NCI-H1694 treated with DMSO at 0.1 percent for 48 hours (cell line): ENCODE results near the gene ERBB2.

Experiments used
- DNase-seq: peaks from one replicate; lab custom pipeline; 2025; lab: John Stamatoyannopoulos, UW

Gene ERBB2

DNA sequence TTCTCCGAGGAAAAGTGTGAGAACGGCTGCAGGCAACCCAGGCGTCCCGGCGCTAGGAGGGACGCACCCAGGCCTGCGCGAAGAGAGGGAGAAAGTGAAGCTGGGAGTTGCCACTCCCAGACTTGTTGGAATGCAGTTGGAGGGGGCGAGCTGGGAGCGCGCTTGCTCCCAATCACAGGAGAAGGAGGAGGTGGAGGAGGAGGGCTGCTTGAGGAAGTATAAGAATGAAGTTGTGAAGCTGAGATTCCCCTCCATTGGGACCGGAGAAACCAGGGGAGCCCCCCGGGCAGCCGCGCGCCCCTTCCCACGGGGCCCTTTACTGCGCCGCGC lies at the start of gene ERBB2:
Gene ERBB2, plus strand, starts transcription at position 247 of the 330 bp plus-strand sequence. CDS start 175 bp downstream, outside the sequence.
- no peak for DNase-seq

GRCh38 chr17:39650121-39650579 lies 49.7 kb upstream of the ERBB2 start:
- DNase-seq: no peak

- DNase-seq: no peak
Observed at GRCh38 chr17:39651923-39652586, 47.8 kb upstream of the ERBB2 start.

DNA sequence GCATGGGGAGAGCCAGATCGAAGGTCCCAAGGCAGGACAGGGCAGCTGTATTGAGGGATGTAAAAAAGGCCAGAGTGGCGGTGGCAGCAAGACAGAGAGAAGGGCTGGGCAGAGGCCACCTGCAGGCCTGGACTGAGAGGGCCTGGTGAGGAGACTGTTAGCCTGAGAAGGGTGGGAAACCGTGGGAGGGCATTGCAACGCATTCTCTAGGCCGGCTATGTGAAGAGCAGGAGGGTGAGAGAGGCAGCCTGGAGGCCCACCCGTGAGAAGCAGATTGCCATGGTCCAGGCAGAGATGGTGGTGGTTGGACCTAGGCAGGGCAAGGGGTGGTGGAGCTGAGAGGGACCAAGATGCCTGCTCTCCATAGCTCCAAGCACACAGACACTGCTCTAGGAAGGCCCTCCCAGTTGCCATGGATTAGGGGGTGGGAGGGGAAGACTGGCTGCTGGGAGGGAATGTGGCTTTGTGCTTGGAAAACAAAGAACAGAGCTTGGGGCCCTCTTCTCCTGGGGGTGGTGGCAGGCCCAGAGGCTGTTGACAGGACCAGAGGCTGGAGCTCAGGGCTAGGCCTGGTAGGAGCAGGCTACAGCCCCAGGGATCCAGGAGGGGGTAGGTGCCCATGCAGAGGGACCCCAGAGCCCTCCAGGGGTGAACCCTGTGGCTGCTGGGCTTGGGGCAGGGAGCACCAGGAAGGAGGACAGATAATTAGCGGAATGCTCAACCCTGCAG lies 47.1 kb upstream of the ERBB2 start:
- DNase-seq: no peak

DNA sequence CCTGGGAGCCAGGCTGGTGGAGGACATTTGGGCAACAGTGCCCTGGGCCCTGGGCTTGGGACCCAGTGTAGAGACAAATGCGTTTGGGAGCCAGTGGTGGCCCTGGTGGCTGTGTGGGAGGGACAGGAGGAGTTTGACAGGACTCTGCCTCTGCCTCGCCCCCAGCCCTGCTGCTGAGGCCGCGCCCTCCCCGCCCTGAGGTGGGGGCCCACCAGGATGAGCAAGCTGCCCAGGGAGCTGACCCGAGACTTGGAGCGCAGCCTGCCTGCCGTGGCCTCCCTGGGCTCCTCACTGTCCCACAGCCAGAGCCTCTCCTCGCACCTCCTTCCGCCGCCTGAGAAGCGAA lies 46.6 kb upstream of the ERBB2 start:
- no peak for DNase-seq

- DNase-seq: peak; percentile 15
Observed at GRCh38 chr17:39653662-39654331, 46.1 kb upstream of the ERBB2 start.

GRCh38 chr17:39655105-39655504 lies 44.8 kb upstream of the ERBB2 start:
- DNase-seq: no peak

GRCh38 chr17:39658346-39658745 lies 41.5 kb upstream of the ERBB2 start:
- no peak for DNase-seq

DNA sequence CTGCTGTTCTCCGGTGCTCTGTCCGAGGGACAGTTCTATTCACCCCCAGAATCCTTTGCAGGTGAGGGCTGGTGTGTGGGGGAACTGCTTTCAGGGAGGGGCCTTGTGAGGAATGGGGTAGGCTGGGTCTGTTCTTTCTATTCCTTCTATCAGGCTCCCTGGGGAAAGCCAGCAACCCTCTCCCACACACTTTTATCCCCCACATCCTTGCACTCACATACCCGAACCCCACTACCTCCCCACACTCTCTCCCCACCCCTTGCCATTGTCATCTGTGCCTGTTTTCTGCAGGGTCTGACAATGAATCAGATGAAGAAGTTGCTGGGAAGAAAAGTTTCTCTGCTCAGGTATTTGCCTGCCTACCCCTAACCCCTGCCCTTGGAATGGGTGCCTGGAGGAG lies 41.1 kb upstream of the ERBB2 start:
- no peak for DNase-seq

DNA sequence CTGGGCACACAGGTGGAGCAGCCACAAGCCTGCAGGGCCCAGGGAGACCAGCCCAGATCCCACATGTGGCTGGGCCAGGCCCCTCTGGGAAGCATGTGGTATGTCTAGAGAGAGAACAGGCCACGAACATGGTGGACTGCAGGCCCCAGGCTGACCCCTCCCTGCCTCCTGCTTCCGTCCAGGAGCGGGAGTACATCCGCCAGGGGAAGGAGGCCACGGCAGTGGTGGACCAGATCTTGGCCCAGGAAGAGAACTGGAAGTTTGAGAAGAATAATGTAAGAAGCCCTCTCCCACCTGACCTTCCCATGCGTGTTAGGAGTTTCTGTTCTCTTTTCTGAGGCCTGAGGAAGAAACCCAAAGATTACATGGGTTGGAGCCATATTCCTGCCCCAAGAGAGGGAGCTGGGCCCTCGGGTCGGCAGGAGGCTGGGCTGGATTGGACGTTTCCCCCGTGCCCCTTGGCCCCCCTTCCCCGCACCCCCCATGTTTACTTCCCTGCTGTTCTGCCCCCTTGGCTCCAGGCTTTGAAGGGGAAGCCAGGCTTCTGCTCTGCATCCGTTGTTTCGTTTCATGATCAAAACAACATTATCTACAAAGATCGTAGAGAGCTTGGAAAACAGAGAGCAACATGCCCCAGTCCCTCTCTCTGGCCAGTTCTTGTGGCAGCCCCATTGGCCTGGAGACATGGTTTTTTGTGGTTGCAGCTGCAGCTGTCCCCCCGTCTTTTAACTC lies 40.4 kb upstream of the ERBB2 start:
- DNase-seq: no peak

DNA sequence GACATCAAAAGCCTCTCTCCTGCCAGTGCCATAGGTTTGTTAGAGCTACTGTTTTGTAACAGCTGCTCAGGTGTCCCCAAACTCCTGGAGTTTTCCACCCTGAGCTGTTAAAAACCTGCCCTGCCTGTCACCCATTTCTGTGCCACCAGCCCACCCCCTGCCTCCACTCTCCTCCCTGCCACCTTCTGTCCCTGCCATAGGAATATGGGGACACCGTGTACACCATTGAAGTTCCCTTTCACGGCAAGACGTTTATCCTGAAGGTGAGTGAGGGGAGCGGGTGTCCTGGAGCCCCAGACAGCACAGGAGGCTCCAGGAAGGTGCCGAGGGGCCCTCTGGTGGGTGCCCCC lies 39.9 kb upstream of the ERBB2 start:
- no peak for DNase-seq

DNA sequence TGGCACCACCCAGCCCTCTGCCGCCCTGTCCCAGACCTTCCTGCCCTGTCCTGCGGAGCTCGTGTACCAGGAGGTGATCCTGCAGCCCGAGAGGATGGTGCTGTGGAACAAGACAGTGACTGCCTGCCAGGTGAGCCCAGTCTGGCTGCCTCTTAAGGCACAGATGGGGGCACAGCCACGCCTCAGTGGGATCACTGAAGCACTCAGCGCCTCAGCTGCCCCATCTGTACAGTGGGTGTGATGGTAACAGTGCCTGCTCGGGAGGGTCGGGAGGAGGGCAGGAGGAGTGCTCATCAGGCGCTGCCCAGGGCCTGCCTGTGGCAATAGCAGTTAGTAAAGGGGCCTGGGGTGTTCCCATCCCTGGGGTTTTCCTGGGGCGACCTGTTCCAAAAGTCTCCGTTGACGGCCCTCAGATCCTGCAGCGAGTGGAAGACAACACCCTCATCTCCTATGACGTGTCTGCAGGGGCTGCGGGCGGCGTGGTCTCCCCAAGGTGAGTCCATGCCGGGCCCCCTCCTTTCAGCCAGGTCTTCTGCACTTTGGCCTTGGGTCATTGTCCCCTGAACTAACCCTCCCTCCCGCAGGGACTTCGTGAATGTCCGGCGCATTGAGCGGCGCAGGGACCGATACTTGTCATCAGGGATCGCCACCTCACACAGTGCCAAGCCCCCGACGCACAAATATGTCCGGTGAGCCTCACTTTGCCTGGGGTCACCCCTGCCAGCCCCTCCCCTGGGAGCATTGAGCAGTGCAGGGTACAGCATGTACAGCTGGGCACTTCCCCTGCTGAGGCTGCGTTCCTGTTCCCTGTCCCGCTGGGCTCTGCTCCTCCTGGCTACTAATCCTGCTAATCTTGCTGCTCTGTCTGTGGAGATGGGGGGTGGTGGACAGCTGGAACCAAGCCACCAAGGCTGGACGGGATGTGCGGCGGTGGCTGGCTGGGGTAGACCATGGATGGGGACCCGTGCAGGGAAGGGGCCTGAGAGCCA lies 39.2 kb upstream of the ERBB2 start:
- DNase-seq: no peak

GRCh38 chr17:39661744-39662541 lies 37.9 kb upstream of the ERBB2 start:
- DNase-seq: no peak

DNA sequence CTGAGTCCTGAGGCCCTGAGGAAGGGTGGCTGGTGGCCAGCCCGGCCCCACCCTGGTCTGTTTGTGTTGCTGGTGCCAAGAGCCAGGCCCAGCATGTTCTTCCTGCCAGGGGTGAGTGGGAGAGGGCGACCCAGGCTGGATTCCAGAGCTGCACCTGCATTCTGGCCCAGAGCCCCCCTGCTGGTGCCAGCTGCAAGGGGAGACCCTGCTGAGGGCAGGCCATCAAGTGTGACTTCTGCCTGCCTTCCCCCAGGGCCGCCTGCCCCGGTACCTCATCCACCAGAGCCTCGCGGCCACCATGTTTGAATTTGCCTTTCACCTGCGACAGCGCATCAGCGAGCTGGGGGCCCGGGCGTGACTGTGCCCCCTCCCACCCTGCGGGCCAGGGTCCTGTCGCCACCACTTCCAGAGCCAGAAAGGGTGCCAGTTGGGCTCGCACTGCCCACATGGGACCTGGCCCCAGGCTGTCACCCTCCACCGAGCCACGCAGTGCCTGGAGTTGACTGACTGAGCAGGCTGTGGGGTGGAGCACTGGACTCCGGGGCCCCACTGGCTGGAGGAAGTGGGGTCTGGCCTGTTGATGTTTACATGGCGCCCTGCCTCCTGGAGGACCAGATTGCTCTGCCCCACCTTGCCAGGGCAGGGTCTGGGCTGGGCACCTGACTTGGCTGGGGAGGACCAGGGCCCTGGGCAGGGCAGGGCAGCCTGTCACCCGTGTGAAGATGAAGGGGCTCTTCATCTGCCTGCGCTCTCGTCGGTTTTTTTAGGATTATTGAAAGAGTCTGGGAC lies 37.1 kb upstream of the ERBB2 start:
- no peak for DNase-seq

- no peak for DNase-seq
Observed at GRCh38 chr17:39663340-39663687, 36.5 kb upstream of the ERBB2 start.

DNA sequence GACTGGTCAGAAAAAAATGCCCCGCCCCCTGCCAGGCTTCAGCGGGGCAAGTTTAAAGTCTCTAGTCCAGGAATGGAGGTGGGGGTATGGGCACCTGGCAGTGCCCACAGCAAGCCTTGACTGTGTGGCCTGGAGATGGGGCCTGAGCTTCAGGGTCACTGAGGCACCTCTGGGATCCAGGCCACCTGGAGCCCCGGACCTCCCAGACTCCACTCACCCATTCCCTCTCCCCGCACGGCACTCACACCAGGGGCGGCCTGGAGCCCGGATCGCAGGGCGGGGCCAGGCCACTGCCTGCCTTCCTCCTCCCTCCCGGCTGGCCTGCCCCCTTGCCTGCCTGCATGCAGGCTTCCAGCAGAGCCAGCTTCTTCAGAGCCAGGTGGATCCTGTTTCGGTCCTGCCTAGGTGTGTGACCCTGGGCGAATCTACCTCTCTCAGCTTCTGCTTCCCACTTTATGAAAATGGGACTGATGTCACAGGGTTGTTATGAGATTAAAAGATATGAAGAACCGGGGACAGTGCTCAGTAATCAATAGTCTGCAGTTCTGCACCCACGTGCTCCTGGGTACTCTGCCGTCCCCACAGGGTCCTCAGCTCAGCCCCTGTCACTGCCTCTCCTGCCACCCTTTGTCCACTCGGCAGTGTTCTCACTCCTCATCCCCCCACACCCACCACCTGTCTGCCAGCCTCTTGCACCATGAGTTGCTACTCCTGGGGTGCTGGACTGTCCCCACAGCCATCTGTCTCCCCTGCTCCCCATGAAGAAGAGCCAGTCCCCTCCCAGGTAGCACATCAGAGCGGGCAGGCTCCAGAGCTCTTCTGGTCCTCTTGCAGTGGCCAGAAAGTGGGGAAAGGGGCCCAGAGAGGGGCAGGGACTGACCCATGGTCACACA lies 35.9 kb upstream of the ERBB2 start:
- no peak for DNase-seq

DNA sequence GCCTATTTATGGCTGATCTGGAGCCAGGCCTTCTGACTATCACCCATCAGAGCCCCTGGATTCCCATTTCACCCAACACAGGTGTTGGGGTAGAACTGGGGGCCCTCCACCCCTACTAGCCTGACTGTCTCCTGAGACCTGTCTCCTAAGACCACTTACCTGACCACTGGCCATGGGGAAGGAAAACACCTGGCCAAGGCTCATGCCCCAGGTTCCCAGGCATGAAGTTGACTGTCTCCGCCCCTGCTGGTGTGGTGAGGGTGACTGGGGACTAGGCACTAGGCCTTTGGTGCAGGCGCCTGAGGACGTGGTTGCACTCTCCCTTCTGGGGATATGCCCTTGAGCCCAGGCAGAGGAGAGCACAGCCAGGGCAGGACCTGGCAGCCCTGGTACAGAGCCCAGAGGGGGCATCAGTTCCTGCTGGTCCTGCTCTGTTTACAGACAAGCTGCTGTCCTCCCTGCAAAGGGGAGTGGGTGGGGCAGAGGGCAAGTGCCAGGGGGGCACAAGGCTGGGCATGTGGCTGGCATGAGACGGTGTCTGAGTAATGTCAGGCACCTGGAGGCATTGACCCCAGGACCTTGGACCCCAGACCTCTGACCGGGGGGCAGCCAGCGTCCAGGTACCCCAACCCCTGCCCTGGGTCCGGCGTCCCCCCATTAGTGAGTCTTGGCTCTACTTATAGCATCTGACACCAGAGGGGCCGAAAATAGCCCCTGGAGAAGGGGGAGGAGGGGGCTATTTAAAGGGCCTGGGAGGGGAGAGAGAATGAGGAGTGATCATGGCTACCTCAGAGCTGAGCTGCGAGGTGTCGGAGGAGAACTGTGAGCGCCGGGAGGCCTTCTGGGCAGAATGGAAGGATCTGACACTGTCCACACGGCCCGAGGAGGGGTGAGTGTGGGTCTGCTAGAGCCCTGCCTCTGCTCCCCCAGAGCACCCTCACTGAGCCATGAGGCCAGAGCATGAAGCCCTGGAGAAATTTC lies 35.0 kb upstream of the ERBB2 start, which contains the start of gene TCAP:
Gene TCAP, plus strand, starts transcription at position 769 of the 981 bp plus-strand sequence. Its CDS starts 11 bp downstream, at position 780.
- no peak for DNase-seq
